ENCODE data around the gene GFPT2.

DNA sequence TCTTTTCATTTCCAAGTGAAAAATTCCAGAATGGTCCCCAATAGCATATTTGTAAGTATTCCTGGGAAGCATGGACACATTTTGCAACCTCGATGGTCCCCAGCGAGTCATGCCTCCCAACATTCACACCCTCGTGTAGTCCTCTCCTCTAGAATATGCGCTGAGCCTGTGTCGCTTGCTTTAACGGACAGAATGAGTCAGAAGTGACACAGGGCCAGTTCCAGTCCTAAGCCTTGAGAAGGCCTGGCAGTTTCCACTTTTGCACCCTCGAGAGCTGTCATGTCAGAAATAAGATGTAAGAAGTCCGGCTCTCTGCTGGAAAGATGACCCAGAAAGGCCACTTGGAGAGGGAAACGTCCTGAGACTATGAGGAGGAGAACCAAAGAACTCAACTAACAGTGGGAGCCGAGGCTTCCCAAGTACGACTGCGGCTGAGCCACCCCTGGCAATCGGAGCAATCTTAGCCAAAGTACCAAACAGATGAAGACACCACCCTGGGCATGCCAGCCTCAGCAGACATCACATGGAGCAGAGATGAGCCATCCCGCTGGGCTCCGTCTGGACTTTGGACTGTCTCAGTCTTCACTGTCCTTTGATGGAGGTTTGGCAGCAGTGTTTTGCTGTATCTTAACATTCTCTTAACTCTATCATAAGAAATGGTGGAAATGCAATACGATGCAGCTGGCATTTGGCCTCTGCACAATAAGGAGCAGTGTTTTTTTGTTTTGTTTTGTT, 42.6 kb upstream of the GFPT2 start:
- TF ChIP-seq RCOR1 (IDR thresholded peaks at IDR 0.05; ENCODE audit: insufficient replicate concordance, low read length) = no peak
- no peak for TF ChIP-seq RFX5 (IDR thresholded peaks at IDR 0.05; ENCODE audit: low read depth, low read length)

Data from IMR-90 (cell line).